Ovary (tissue), 9 donors: Measurements from ENCODE around the gene MIPEP. TPM values are rescaled to one million over a fixed set of nuclear protein-coding genes. Genes with fewer than 3 reads are reported as not detected.

ENCODE experiments used
- DNase-seq, 5 donors: peaks; one replicate each; pipeline ENCODE4 v3.0.0-alpha.2; 2019 to 2020
- H3K27ac ChIP-seq, 2 donors: fragments of 200-600 bp; one replicate each; pipeline versions ENCODE4 v1.5.1 to v1.8.0; 2019 to 2022
- H3K27me3 ChIP-seq: fragments of 200-600 bp; one replicate; pipeline ENCODE4 v1.8.0; 2022
- H3K36me3 ChIP-seq: fragments of 200-600 bp; sonication (generic); one replicate; pipeline ENCODE4 v1.5.1; 2019
- H3K4me1 ChIP-seq: one replicate; pipeline ENCODE4 v1.8.1; 2013; ENCODE audit warnings: mild to moderate bottlenecking, moderate library complexity; ENCODE audit not compliant: insufficient read depth
- H3K4me3 ChIP-seq: fragments of 200-600 bp; sonication (generic); one replicate; pipeline ENCODE4 v1.5.1; 2017
- H3K9me3 ChIP-seq, 2 donors: fragments of 200-600 bp in 1 of 2; sonication (generic) in 1 of 2; one replicate each; pipeline versions ENCODE4 v1.5.1 to v1.8.1; 2013 to 2019; ENCODE audit warnings: mild to moderate bottlenecking in 1 of 2, moderate library complexity in 1 of 2
- EP300 ChIP-seq: sonication (generic); formaldehyde crosslinking; IDR thresholded peaks from one replicate; pipeline ENCODE4 v1.6.1; 2017; ENCODE audit warnings: antibody characterized with exemption
- POLR2A ChIP-seq: fragments of 450-650 bp; IDR thresholded peaks from one replicate; pipeline ENCODE4 v1.6.1; 2017; ENCODE audit warnings: antibody characterized with exemption, mild to moderate bottlenecking, moderate library complexity
- WGBS, 3 donors: extraction: QIAGEN DNeasy Blood & Tissue Kit in 1 of 3; methylation state at CpG; one replicate each; pipeline versions ENCODE4 v1.1.5 to v1.1.7; 2013 to 2017; 5-methylcytosine and 5-hydroxymethylcytosine counted together
- intact Hi-C, 4 donors: fragments of 100-400 bp; cut with DNase I; formaldehyde crosslinking; loops; one replicate each; pipeline versions ENCODE4 v1.11.0 to v1.15.1; 2022 to 2023
- polyA plus RNA-seq, 2 donors: library from polyadenylated mRNA; stranded (reverse); fragments of 200-250 nt in 1 of 2; fragments of 350-450 nt in 1 of 2; fragmentation: Illumina TruSeq in 1 of 2; extraction: RNeasy Lipid Tissue Mini Kit (QIAGEN cat#74804) in 1 of 2; gene quantifications; one replicate each; pipeline ENCODE4 v1.2.3, GENCODE V29; 2013 to 2014
- total RNA-seq, 7 donors: library from RNA; depleted of rRNA in 2 of 7; stranded (reverse); fragments of >200 nt in 2 of 7; fragmentation: NEBNext Ultra II Directional in 3 of 7; extraction: Animal tissue kit (Norgen Biotek cat#: 25700) in 3 of 7; gene quantifications; one replicate each; pipeline versions ENCODE4 v1.1.0 to v1.2.4, GENCODE V29; 2016 to 2023
- TF ChIP-seq, protein P1 (sequence below), 3 donors: fragments of 450-650 bp in 2 of 3; fragments of 200-600 bp in 1 of 3; IDR thresholded peaks; one replicate each; pipeline versions ENCODE4 v1.5.1 to v1.8.0; 2016 to 2022; ENCODE audit warnings: antibody characterized with exemption in 3 of 3, mild to moderate bottlenecking in 1 of 3
- donor health status: DM: no; HTN: no; CAD: no; lungs with moderate emphysema.
- donor health status: DM: no; HTN: no; CAD: no.
- donor health status: Bipolar disorder and iron deficiency.
- donor health status: DM: yes; HTN: yes; CAD: no.
- donor health status: DM: no; HTN: no; CAD: no.
- donor health status: DM: yes; HTN: yes; CAD: no.

MIPEP gene
- total and polyA plus RNA-seq, 9 donors = 7.1 to 18.8 (median 12.9) TPM

DNA sequence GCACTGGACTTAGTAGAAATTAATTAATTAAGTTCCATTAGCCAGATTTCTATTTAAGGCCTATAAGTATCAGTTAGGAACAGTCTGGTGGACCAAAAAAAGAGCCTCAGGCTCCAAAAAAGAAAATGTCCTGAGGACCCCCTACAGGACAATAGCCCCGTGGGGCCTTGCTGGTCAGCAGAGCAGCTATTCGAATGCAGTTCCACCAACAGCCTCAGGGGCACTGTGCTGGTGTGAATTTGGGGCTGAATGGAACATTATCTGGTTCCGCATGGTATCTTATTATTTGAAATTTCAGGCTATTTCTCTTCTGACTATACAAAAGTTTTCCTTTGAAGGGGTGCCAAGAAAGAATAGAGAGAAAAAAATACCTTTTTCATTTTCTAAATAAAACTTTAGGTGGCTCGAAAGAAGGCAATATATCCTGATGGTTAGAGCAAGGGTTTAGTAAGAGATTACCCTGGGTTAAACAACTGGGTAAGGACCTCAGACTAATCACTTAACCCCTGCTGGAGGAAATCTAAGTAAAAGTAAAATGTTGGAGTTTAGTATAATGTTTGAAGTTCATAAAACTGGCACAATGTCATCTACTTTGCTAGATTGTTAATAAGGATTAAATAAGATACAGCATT is 147.2 kb downstream of the MIPEP start:
- DNase-seq = no peak
- no peak overlapping the region for H3K4me3 ChIP-seq
- no peak overlapping the region for H3K27ac ChIP-seq
- H3K9me3 ChIP-seq = no peaks in the 10 kb centered on the region
- TF ChIP-seq EP300 (no peak), POLR2A (no peak)
- TF ChIP-seq, protein P1, sequence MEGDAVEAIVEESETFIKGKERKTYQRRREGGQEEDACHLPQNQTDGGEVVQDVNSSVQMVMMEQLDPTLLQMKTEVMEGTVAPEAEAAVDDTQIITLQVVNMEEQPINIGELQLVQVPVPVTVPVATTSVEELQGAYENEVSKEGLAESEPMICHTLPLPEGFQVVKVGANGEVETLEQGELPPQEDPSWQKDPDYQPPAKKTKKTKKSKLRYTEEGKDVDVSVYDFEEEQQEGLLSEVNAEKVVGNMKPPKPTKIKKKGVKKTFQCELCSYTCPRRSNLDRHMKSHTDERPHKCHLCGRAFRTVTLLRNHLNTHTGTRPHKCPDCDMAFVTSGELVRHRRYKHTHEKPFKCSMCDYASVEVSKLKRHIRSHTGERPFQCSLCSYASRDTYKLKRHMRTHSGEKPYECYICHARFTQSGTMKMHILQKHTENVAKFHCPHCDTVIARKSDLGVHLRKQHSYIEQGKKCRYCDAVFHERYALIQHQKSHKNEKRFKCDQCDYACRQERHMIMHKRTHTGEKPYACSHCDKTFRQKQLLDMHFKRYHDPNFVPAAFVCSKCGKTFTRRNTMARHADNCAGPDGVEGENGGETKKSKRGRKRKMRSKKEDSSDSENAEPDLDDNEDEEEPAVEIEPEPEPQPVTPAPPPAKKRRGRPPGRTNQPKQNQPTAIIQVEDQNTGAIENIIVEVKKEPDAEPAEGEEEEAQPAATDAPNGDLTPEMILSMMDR (IDR thresholded peaks at IDR 0.05) = no peak
- H3K4me1 ChIP-seq = no peaks in the 10 kb centered on the region
- intact Hi-C loops = no loop called here
- H3K36me3 ChIP-seq = no peaks in the 10 kb centered on the region
- WGBS, 3 donors = 74 to 77% (median 76%) methylated on average over 4 of the region's 4 CpGs
- no peaks in the 10 kb centered on the region for H3K27me3 ChIP-seq

DNA sequence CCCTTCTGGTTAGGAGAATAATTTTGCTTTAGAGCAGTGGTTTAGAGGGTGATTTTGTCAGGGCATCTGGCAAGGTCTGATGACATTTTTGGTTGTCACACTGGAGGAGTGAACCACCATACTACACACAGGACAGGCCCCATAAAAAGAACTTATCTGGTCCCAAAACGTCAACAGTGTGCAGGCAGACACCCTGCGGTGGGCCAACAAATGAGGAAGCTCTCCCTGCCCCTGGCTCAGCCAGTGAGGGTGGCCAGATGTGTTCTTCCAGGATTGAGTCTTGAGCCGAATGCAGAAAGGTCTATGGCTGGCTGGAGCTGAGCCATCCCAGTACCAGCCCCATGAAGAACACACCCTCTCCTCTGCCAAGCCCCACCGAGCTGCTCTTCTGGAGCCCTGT is 149.2 kb downstream of the MIPEP start:
- Histone ChIP-seq H3K36me3 (no peaks in the 10 kb centered on the region), H3K27ac (no peak overlapping the region), H3K4me1 (no peaks in the 10 kb centered on the region), H3K9me3 (no peaks in the 10 kb centered on the region), H3K4me3 (no peak overlapping the region), H3K27me3 (no peaks in the 10 kb centered on the region)
- intact Hi-C loops = no loop called here
- 92 to 93% (median 93%) methylated on average over 4 of the region's 4 CpGs for WGBS, 3 donors
- no peak for DNase-seq
- TF ChIP-seq POLR2A (no peak), EP300 (no peak)
- TF ChIP-seq, protein P1 (IDR thresholded peaks at IDR 0.05) = no peak

DNA sequence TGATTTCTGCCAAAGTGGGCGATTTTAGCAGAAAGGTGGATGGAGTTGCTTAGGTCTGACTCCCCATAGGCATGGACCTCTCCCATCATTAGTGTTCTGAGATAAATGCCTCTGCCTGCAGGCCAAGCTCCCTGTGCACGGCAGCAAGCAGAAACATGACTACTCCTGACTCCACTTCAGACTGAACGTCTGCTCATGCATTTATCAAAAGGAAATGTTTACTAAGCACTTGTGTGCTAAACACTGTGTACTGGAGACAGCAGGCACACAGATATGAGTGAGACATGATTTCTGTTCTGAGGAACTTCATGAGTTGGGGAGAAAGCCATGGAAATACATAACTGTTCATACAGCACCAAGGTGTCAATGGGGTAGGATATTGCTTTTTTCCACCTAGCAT is 149.6 kb downstream of the MIPEP start:
- no peak overlapping the region for H3K4me3 ChIP-seq
- no peaks in the 10 kb centered on the region for H3K36me3 ChIP-seq
- H3K4me1 ChIP-seq = no peaks in the 10 kb centered on the region
- no peaks in the 10 kb centered on the region for H3K27me3 ChIP-seq
- intact Hi-C loops = no loop called here
- H3K9me3 ChIP-seq = no peaks in the 10 kb centered on the region
- no peak overlapping the region for H3K27ac ChIP-seq
- DNase-seq = no peak
- WGBS, 3 donors = 65 to 86% (median 77%) methylated on average over 3 of the region's 3 CpGs
- TF ChIP-seq, protein P1 (IDR thresholded peaks at IDR 0.05) = no peak
- no peak for TF ChIP-seq POLR2A
- no peak for TF ChIP-seq EP300

DNA sequence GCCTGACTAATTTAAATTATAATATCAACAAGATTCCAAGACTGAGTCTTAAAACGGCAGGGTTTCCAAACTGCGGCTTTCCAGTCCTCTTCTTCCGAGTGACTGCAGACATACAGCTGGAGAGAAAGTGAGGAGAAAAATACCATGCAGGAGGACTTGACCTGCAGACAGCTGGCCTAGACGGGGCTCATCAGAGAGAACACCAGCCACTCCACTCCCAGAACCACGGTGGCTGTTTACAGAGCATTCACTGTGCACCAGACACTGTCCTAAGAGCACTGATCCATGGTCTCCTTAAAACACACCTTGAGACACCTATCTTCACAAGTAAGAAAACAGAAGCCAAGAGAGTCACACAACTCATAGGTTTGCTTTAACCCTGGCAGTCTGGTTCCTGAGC is 152.7 kb downstream of the MIPEP start:
- Histone ChIP-seq H3K27me3 (no peaks in the 10 kb centered on the region), H3K4me1 (no peaks in the 10 kb centered on the region), H3K9me3 (no peaks in the 10 kb centered on the region), H3K4me3 (no peak overlapping the region), H3K27ac (no peak overlapping the region), H3K36me3 (no peaks in the 10 kb centered on the region)
- TF ChIP-seq POLR2A (no peak), EP300 (no peak)
- TF ChIP-seq, protein P1 (IDR thresholded peaks at IDR 0.05) = no peak
- DNase-seq = no peak
- WGBS, 3 donors = 49 to 66% (median 63%) methylated on average over 5 of the region's 5 CpGs
- intact Hi-C loops = no loop called here
